Mucosa of rectum (tissue), 2 donors: ENCODE results near the gene SLC4A2.
"Not testable (repeated sequence)": the region's sequence is repeated elsewhere in the genome, so short reads cannot be mapped to it uniquely, and the experiment has no call there.

Source experiments
- H3K27ac ChIP-seq, 2 donors: one replicate each; pipeline ENCODE4 v1.7.0; 2013; ENCODE audit warnings: inconsistent platforms in 2 of 2, low read depth in 2 of 2, low read length in 2 of 2
- H3K27me3 ChIP-seq, 2 donors: one replicate each; pipeline ENCODE4 v1.7.0; 2013; ENCODE audit warnings: low read length in 2 of 2; ENCODE audit not compliant: control insufficient read depth in 2 of 2, insufficient read depth in 2 of 2
- H3K36me3 ChIP-seq, 2 donors: one replicate each; pipeline ENCODE4 v1.7.0; 2013; ENCODE audit warnings: low read length in 2 of 2; ENCODE audit not compliant: control insufficient read depth in 2 of 2, insufficient read depth in 2 of 2
- H3K4me1 ChIP-seq, 2 donors: one replicate each; pipeline ENCODE4 v1.7.0; 2013; ENCODE audit warnings: low read length in 2 of 2, mild to moderate bottlenecking in 1 of 2; ENCODE audit not compliant: control insufficient read depth in 2 of 2, insufficient read depth in 2 of 2
- H3K4me3 ChIP-seq, 2 donors: one replicate each; pipeline ENCODE4 v1.7.0; 2013; ENCODE audit warnings: low read length in 2 of 2
- H3K9ac ChIP-seq, 2 donors: one replicate each; pipeline ENCODE4 v1.7.0; 2013; ENCODE audit warnings: low read length in 2 of 2, low read depth in 1 of 2, mild to moderate bottlenecking in 1 of 2
- H3K9me3 ChIP-seq, 2 donors: one replicate each; pipeline ENCODE4 v1.7.0; 2013; ENCODE audit warnings: low read length in 2 of 2; ENCODE audit not compliant: control insufficient read depth in 2 of 2
- donor health status: healthy.
- donor health status: Normal muscosa, but diverticular disease.

The SLC4A2 gene

GRCh38 chr7:151043449-151043848 lies 15.9 kb upstream of the SLC4A2 start:
- not testable (repeated sequence) for H3K36me3 ChIP-seq, H3K4me3 ChIP-seq, H3K9me3 ChIP-seq, H3K4me1 ChIP-seq, H3K27ac ChIP-seq, H3K9ac ChIP-seq, H3K27me3 ChIP-seq

- Histone ChIP-seq H3K27ac (no peak overlapping the region), H3K9me3 (no peaks in the 10 kb centered on the region), H3K27me3 (no peaks in the 10 kb centered on the region), H3K4me1 (no peaks in the 10 kb centered on the region), H3K9ac (no peak overlapping the region), H3K36me3 (peaks cover 0 to 5% of the 10 kb centered on the region in 2 donors), H3K4me3 (no peak overlapping the region)
These were observed 15.4 kb upstream of the SLC4A2 start for GRCh38 chr7:151043959-151044358.

GRCh38 chr7:151045262-151045661 lies 14.1 kb upstream of the SLC4A2 start:
- Histone ChIP-seq H3K4me1 (no peaks in the 10 kb centered on the region), H3K36me3 (peaks cover 0 to 5% of the 10 kb centered on the region in 2 donors), H3K9me3 (no peaks in the 10 kb centered on the region), H3K9ac (no peak overlapping the region), H3K4me3 (no peak overlapping the region), H3K27ac (no peak overlapping the region), H3K27me3 (no peaks in the 10 kb centered on the region)

GRCh38 chr7:151045967-151046366 lies 13.4 kb upstream of the SLC4A2 start:
- no peak overlapping the region for H3K27ac ChIP-seq
- no peak overlapping the region for H3K4me3 ChIP-seq
- H3K27me3 ChIP-seq, result no peaks in the 10 kb centered on the region
- H3K9ac ChIP-seq, result no peak overlapping the region
- no peaks in the 10 kb centered on the region for H3K4me1 ChIP-seq
- no peaks in the 10 kb centered on the region for H3K9me3 ChIP-seq
- peaks cover 0 to 5% of the 10 kb centered on the region in 2 donors for H3K36me3 ChIP-seq

GRCh38 chr7:151046603-151047573 lies 12.5 kb upstream of the SLC4A2 start:
- Histone ChIP-seq H3K27ac (no peak overlapping the region), H3K4me3 (no peak overlapping the region), H3K9ac (no peak overlapping the region), H3K27me3 (no peaks in the 10 kb centered on the region), H3K4me1 (no peaks in the 10 kb centered on the region), H3K36me3 (peaks cover 0 to 5% of the 10 kb centered on the region in 2 donors), H3K9me3 (no peaks in the 10 kb centered on the region)

- H3K9ac ChIP-seq, result no peak within 1 kb of the TSS
- H3K27ac ChIP-seq, result no peak within 1 kb of the TSS
- H3K4me3 ChIP-seq, result no peak within 1 kb of the TSS
- no peaks in the 10 kb centered on the region for H3K9me3 ChIP-seq
- H3K4me1 ChIP-seq, result no peaks in the 10 kb centered on the region
- H3K36me3 ChIP-seq, result peaks cover 0 to 3% of the 10 kb centered on the region in 2 donors
- no peaks in the 10 kb centered on the region for H3K27me3 ChIP-seq
These were observed 11.2 kb upstream of the SLC4A2 start, which contains the start of gene ASIC3 for GRCh38 chr7:151047976-151048815. Gene ASIC3, plus strand, starts transcription at chr7:151048531. Its CDS starts 355 bp downstream, at chr7:151048886.

- H3K27me3 ChIP-seq, result no peaks in the 10 kb centered on the region
- H3K4me1 ChIP-seq, result no peaks in the 10 kb centered on the region
- no peak overlapping the region for H3K9ac ChIP-seq
- no peak overlapping the region for H3K4me3 ChIP-seq
- H3K36me3 ChIP-seq, result peaks cover 0 to 3% of the 10 kb centered on the region in 2 donors
- no peak overlapping the region for H3K27ac ChIP-seq
- H3K9me3 ChIP-seq, result no peaks in the 10 kb centered on the region
These were observed 10.4 kb upstream of the SLC4A2 start for GRCh38 chr7:151048911-151049463.

- Histone ChIP-seq H3K27ac (no peak overlapping the region), H3K9ac (no peak overlapping the region), H3K4me1 (no peaks in the 10 kb centered on the region), H3K36me3 (no peaks in the 10 kb centered on the region), H3K9me3 (no peaks in the 10 kb centered on the region), H3K4me3 (no peak overlapping the region), H3K27me3 (no peaks in the 10 kb centered on the region)
These were observed 8.3 kb upstream of the SLC4A2 start for GRCh38 chr7:151051108-151051507.

- H3K9me3 ChIP-seq, result no peaks in the 10 kb centered on the region
- peaks cover 10 to 12% of the 10 kb centered on the region in 2 donors for H3K4me1 ChIP-seq
- H3K36me3 ChIP-seq, result no peaks in the 10 kb centered on the region
- H3K9ac ChIP-seq, result no peak overlapping the region
- no peak overlapping the region for H3K4me3 ChIP-seq
- no peaks in the 10 kb centered on the region for H3K27me3 ChIP-seq
- H3K27ac ChIP-seq, result no peak overlapping the region
These were observed 6.3 kb upstream of the SLC4A2 start for GRCh38 chr7:151053096-151053495.

- no peak overlapping the region for H3K27ac ChIP-seq
- peaks cover 16 to 18% of the 10 kb centered on the region in 2 donors for H3K4me1 ChIP-seq
- no peaks in the 10 kb centered on the region for H3K9me3 ChIP-seq
- no peaks in the 10 kb centered on the region for H3K36me3 ChIP-seq
- H3K27me3 ChIP-seq, result no peaks in the 10 kb centered on the region
- no peak overlapping the region for H3K9ac ChIP-seq
- H3K4me3 ChIP-seq, result no peak overlapping the region
These were observed 5.6 kb upstream of the SLC4A2 start for GRCh38 chr7:151053751-151054150.
